T-cell (primary cell): ENCODE data around the gene NIPA2. TPM values are rescaled to one million over a fixed set of nuclear protein-coding genes. Genes with fewer than 3 reads are reported as not detected.

Experiments used
- ATAC-seq, 4 experiments: fragments of 200-7000 bp in 3 of 4; fragments of 150-1000 bp in 1 of 4; cut with Tn5 transposase; replicated peaks in 1 of 4; 1 replicate in 3 of 4; 2 replicates in 1 of 4; pipeline ENCODE4 v1.10.0; 2021; ENCODE audit warnings: moderate library complexity in 3 of 4, mild to moderate bottlenecking in 2 of 4, moderate number of reproducible peaks in 1 of 4
- CTCF ChIA-PET, 2 donors: fragments of 300-600 bp; sonication (Branson Sonifier 250); formaldehyde crosslinking; loops; one replicate each; lab custom pipeline; 2022; ENCODE audit warnings: antibody characterized with exemption in 2 of 2; lab: Charles Lee
- POLR2A ChIA-PET, 2 donors: fragments of 300-600 bp; sonication (Branson Sonifier 250); formaldehyde crosslinking; loops; one replicate each; lab custom pipeline; 2022; ENCODE audit warnings: antibody characterized with exemption in 2 of 2; lab: Charles Lee
- DNase-seq, 35 experiments: peaks; one replicate each; pipeline versions ENCODE4 v3.0.0 to v3.0.0-alpha.2; 2013 to 2023
- H3K27ac ChIP-seq: one replicate; pipeline ENCODE4 v1.5.1; 2013; ENCODE audit warnings: low read length
- H3K27me3 ChIP-seq, 2 experiments: replicated peaks in 1 of 2; 1 replicate in 1 of 2; 2 replicates in 1 of 2; pipeline versions ENCODE4 v1.6.1 to v1.7.0; 2013; ENCODE audit warnings: low read length in 1 of 2, mixed read lengths in 1 of 2; ENCODE audit not compliant: control insufficient read depth in 2 of 2, insufficient read depth in 2 of 2; ENCODE audit errors: extremely low read depth in 1 of 2
- H3K36me3 ChIP-seq, 2 donors: 1 replicate in 1 of 2; 2 replicates in 1 of 2; pipeline versions ENCODE4 v1.6.1 to v1.7.0; 2013; ENCODE audit warnings: low read length in 1 of 2; ENCODE audit not compliant: control insufficient read depth in 2 of 2, insufficient read depth in 1 of 2; ENCODE audit errors: extremely low read depth in 1 of 2
- H3K4me1 ChIP-seq, 2 experiments: 1 replicate in 1 of 2; 2 replicates in 1 of 2; pipeline versions ENCODE4 v1.6.1 to v1.7.0; 2013; ENCODE audit warnings: low read length in 2 of 2, mixed read lengths in 1 of 2; ENCODE audit not compliant: insufficient read depth in 2 of 2, control insufficient read depth in 1 of 2; ENCODE audit errors: extremely low read depth in 1 of 2
- H3K4me3 ChIP-seq, 2 donors: 1 replicate in 1 of 2; 2 replicates in 1 of 2; pipeline versions ENCODE4 v1.5.1 to v1.7.0; 2013; ENCODE audit warnings: mild to moderate bottlenecking in 2 of 2, low read length in 1 of 2, moderate library complexity in 1 of 2; ENCODE audit not compliant: control insufficient read depth in 1 of 2; ENCODE audit errors: extremely low read depth in 1 of 2
- H3K9me3 ChIP-seq: 2 replicates; pipeline ENCODE4 v1.7.0; 2013
- H3K27ac Mint-ChIP-seq, 2 donors: one replicate each; pipeline ENCODE4 v1.8.0; 2020 to 2021; ENCODE audit warnings: mild to moderate bottlenecking in 2 of 2, mixed read lengths in 2 of 2
- H3K27me3 Mint-ChIP-seq, 2 donors: one replicate each; pipeline ENCODE4 v1.8.0; 2021 to 2022; ENCODE audit warnings: mixed read lengths in 2 of 2
- H3K36me3 Mint-ChIP-seq: one replicate; pipeline ENCODE4 v1.8.0; 2021; ENCODE audit warnings: mixed read lengths
- H3K4me1 Mint-ChIP-seq, 3 donors: one replicate each; pipeline ENCODE4 v1.8.0; 2020 to 2022; ENCODE audit warnings: mixed read lengths in 3 of 3, mild to moderate bottlenecking in 1 of 3
- H3K4me3 Mint-ChIP-seq, 3 donors: one replicate each; pipeline ENCODE4 v1.8.0; 2020 to 2022; ENCODE audit warnings: mild to moderate bottlenecking in 3 of 3, mixed read lengths in 3 of 3, moderate library complexity in 3 of 3
- H3K9me3 Mint-ChIP-seq, 3 donors: one replicate each; pipeline ENCODE4 v1.8.0; 2020 to 2022; ENCODE audit warnings: mixed read lengths in 3 of 3
- WGBS: methylation state at CpG from one replicate; pipeline ENCODE4 v1.1.5; 2013; ENCODE audit warnings: missing lambda C conversion rate; ENCODE audit not compliant: insufficient coverage; 5-methylcytosine and 5-hydroxymethylcytosine counted together
- total RNA-seq, 35 experiments: library from RNA in 6 of 35; stranded (reverse) in 6 of 35; fragments of 120-200 nt in 1 of 35; gene quantifications; one replicate each; pipeline versions ENCODE4 v1.2.1 to v1.2.4 and lab custom pipeline; 2013 to 2026

The NIPA2 gene
- total RNA-seq, 5 donors from 2014 or later (not counting 1 experiment from before 2014, with no cell fraction given), result 34.7 to 45.5 (median 43.2) TPM

DNA sequence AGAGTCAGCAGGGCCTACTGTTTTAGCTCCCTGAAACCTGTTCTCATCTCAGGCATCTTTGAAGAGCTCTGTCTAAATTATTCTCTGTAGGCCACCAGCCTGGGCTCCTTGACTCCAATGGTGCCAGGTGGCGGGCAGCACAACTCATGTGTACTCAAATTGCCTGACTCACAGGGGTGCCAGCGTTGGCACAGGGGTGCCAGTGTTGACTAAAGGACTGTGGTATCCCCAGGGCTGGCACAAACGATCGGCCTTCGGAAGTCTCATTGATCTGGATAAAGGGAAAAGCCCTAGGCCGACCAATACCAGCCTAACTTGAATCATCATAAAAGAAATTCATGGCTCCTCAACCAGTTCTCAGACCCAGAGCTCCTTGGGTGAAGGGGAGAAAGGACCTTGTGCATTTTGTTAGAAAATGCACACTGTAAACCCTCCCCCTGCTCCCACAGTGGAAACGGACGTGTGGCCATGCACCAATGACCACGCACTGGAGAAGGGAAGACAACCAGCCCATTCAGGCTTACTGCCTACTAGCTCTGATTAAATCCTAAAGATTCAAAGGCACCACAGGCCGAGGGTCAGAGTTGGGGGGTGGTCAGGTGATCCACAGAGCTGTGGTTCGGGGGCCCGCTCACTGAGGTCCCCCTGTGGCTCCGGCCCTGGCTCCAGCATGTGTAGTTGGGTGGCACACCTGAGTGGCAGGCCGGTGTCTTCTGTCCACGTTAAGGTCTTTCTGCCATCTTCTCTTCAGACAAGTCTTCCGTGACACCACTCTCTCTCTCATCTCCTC lies 68.9 kb downstream of the NIPA2 start:
- no peak for DNase-seq
- no peaks in the 10 kb centered on the region for H3K9me3 ChIP-seq
- no peak overlapping the region for H3K27ac ChIP-seq
- CTCF ChIA-PET, result no interaction called here
- H3K27me3 Mint-ChIP-seq, result no peaks in the 10 kb centered on the region
- no peak overlapping the region for H3K4me3 ChIP-seq
- 87% methylated on average over 9 of the region's 16 CpGs for WGBS
- H3K36me3 Mint-ChIP-seq, result peaks cover 10% of the 10 kb centered on the region
- no peaks in the 10 kb centered on the region for H3K4me1 Mint-ChIP-seq
- no peak overlapping the region for H3K27ac Mint-ChIP-seq
- no peaks in the 10 kb centered on the region for H3K9me3 Mint-ChIP-seq
- peaks cover 0 to 3% of the 10 kb centered on the region in 2 donors for H3K36me3 ChIP-seq
- H3K4me3 Mint-ChIP-seq, result no peak overlapping the region
- no peaks in the 10 kb centered on the region for H3K4me1 ChIP-seq
- no peak for ATAC-seq
- H3K27me3 ChIP-seq, result no peaks in the 10 kb centered on the region
- POLR2A ChIA-PET, result no interaction called here

GRCh38 chr15:22908830-22909229 lies 70.4 kb downstream of the NIPA2 start:
- ATAC-seq (no peak), DNase-seq (no peak)
- no peaks in the 10 kb centered on the region for H3K27me3 ChIP-seq
- Mint-ChIP-seq H3K4me3 (no peak overlapping the region), H3K27me3 (no peaks in the 10 kb centered on the region), H3K36me3 (peaks cover 7% of the 10 kb centered on the region), H3K4me1 (no peaks in the 10 kb centered on the region), H3K27ac (no peak overlapping the region), H3K9me3 (no peaks in the 10 kb centered on the region)
- H3K4me1 ChIP-seq, result no peaks in the 10 kb centered on the region
- WGBS, result 100% methylated on average over 1 of the region's 9 CpGs
- no peak overlapping the region for H3K4me3 ChIP-seq
- H3K36me3 ChIP-seq, result peaks cover 0 to 3% of the 10 kb centered on the region in 2 donors
- ChIA-PET POLR2A (no interaction called here), CTCF (no interaction called here)
- no peak overlapping the region for H3K27ac ChIP-seq
- no peaks in the 10 kb centered on the region for H3K9me3 ChIP-seq

DNA sequence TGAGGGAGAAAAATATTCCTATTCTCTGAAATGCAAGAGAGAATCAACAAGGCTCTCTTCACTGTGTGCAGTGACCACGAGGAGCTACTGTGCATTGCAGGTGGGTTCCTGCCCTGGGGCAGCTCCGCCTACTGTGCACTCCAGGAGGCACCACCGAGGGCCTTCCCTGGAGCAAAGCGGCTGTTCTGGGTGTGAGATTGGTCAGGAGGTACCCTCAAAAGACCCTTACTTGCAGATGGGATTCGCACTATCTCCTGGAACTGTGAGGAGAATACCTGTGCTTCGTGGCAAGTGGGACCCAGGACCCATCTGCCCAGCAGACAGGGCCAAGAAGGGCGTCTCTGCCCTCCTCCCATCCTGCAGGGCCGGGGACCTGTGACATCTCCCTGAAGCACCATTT lies 72.8 kb downstream of the NIPA2 start:
- no peaks in the 10 kb centered on the region for H3K9me3 Mint-ChIP-seq
- H3K27ac Mint-ChIP-seq, result no peak overlapping the region
- Histone ChIP-seq H3K36me3 (peaks cover 0 to 3% of the 10 kb centered on the region in 2 donors), H3K27ac (no peak overlapping the region), H3K4me1 (no peaks in the 10 kb centered on the region), H3K9me3 (no peaks in the 10 kb centered on the region), H3K4me3 (no peak overlapping the region), H3K27me3 (no peaks in the 10 kb centered on the region)
- H3K27me3 Mint-ChIP-seq, result no peaks in the 10 kb centered on the region
- H3K4me3 Mint-ChIP-seq, result no peak overlapping the region
- peaks cover 10% of the 10 kb centered on the region for H3K36me3 Mint-ChIP-seq
- ChIA-PET POLR2A (no interaction called here), CTCF (no interaction called here)
- WGBS, result 75% methylated on average over 4 of the region's 8 CpGs
- DNase-seq (no peak), ATAC-seq (no peak)
- H3K4me1 Mint-ChIP-seq, result no peaks in the 10 kb centered on the region

- 90% methylated on average over 10 of the region's 12 CpGs for WGBS
- Histone ChIP-seq H3K27ac (no peak overlapping the region), H3K36me3 (peaks cover 0 to 3% of the 10 kb centered on the region in 2 donors), H3K27me3 (no peaks in the 10 kb centered on the region), H3K4me1 (no peaks in the 10 kb centered on the region), H3K9me3 (no peaks in the 10 kb centered on the region), H3K4me3 (no peak overlapping the region)
- Mint-ChIP-seq H3K27me3 (no peaks in the 10 kb centered on the region), H3K36me3 (peaks cover 13% of the 10 kb centered on the region), H3K9me3 (no peaks in the 10 kb centered on the region), H3K4me1 (no peaks in the 10 kb centered on the region), H3K4me3 (no peak overlapping the region), H3K27ac (no peak overlapping the region)
- CTCF ChIA-PET, result no interaction called here
- ATAC-seq (no peak), DNase-seq (no peak)
- POLR2A ChIA-PET, result no interaction called here
Observed at GRCh38 chr15:22912256-22912655, 73.8 kb downstream of the NIPA2 start.

GRCh38 chr15:22913646-22914380 lies 75.3 kb downstream of the NIPA2 start:
- ATAC-seq, result no peak
- DNase-seq, result no peak
- peaks cover 0 to 3% of the 10 kb centered on the region in 2 donors for H3K36me3 ChIP-seq
- no peak overlapping the region for H3K27ac ChIP-seq
- H3K4me1 ChIP-seq, result no peaks in the 10 kb centered on the region
- POLR2A ChIA-PET, result no interaction called here
- H3K9me3 ChIP-seq, result no peaks in the 10 kb centered on the region
- Mint-ChIP-seq H3K4me1 (no peaks in the 10 kb centered on the region), H3K27me3 (no peaks in the 10 kb centered on the region), H3K36me3 (peaks cover 11% of the 10 kb centered on the region), H3K4me3 (no peak overlapping the region), H3K27ac (no peak overlapping the region), H3K9me3 (no peaks in the 10 kb centered on the region)
- no peaks in the 10 kb centered on the region for H3K27me3 ChIP-seq
- WGBS, result 94% methylated on average over 10 of the region's 13 CpGs
- CTCF ChIA-PET, result no interaction called here
- no peak overlapping the region for H3K4me3 ChIP-seq

- CTCF ChIA-PET, result no interaction called here
Observed at GRCh38 chr15:22915866-22916515, 77.5 kb downstream of the NIPA2 start.

More at GRCh38 chr15:22915866-22916515, 77.5 kb downstream of the NIPA2 start:
- Histone ChIP-seq H3K36me3 (no peaks in the 10 kb centered on the region), H3K27ac (no peak overlapping the region), H3K27me3 (no peaks in the 10 kb centered on the region), H3K4me3 (no peak overlapping the region), H3K4me1 (no peaks in the 10 kb centered on the region), H3K9me3 (no peaks in the 10 kb centered on the region)
- ATAC-seq (no peak), DNase-seq (no peak)
- Mint-ChIP-seq H3K4me3 (no peak overlapping the region), H3K4me1 (no peaks in the 10 kb centered on the region), H3K36me3 (peaks cover 9% of the 10 kb centered on the region), H3K9me3 (no peaks in the 10 kb centered on the region), H3K27ac (no peak overlapping the region), H3K27me3 (no peaks in the 10 kb centered on the region)
- WGBS, result 92% methylated on average over 16 of the region's 25 CpGs
- POLR2A ChIA-PET, result no interaction called here
